OCI-M1 (cell line): ENCODE measurements around the gene KCTD15.
A peak's percentile ranks its signal among the peaks of the same experiment; 100 is the strongest.

ENCODE experiments used
- DNase-seq: peaks from one replicate; lab custom pipeline; 2025; lab: John Stamatoyannopoulos, UW

KCTD15 gene

GRCh38 chr19:33797802-33798671, 1.4 kb downstream of the KCTD15 start:
- peak; percentile 73 for DNase-seq

GRCh38 chr19:33798681-33799111, 2.0 kb downstream of the KCTD15 start:
- DNase-seq = no peak

- no peak for DNase-seq
These were observed 2.8 kb downstream of the KCTD15 start for GRCh38 chr19:33799476-33799875.

GRCh38 chr19:33800012-33800680, 3.5 kb downstream of the KCTD15 start:
- DNase-seq = no peak

- DNase-seq = no peak
These were observed 4.7 kb downstream of the KCTD15 start for GRCh38 chr19:33801411-33801810.

- DNase-seq = no peak
These were observed 5.3 kb downstream of the KCTD15 start for GRCh38 chr19:33802001-33802400.

- DNase-seq = no peak
These were observed 6.1 kb downstream of the KCTD15 start for GRCh38 chr19:33802801-33803200.

- no peak for DNase-seq
These were observed 6.7 kb downstream of the KCTD15 start for GRCh38 chr19:33803383-33803782.

GRCh38 chr19:33804021-33804799, 7.5 kb downstream of the KCTD15 start:
- DNase-seq = no peak

- DNase-seq = no peak
These were observed 8.6 kb downstream of the KCTD15 start for GRCh38 chr19:33805313-33805712.

GRCh38 chr19:33805840-33806433, 9.3 kb downstream of the KCTD15 start:
- no peak for DNase-seq

GRCh38 chr19:33806434-33806881, 9.8 kb downstream of the KCTD15 start:
- DNase-seq = no peak

- no peak for DNase-seq
These were observed 11.7 kb downstream of the KCTD15 start for GRCh38 chr19:33808399-33808798.

GRCh38 chr19:33809960-33810359, 13.3 kb downstream of the KCTD15 start:
- DNase-seq = no peak

GRCh38 chr19:33810821-33811220, 14.2 kb downstream of the KCTD15 start:
- no peak for DNase-seq

- no peak for DNase-seq
These were observed 14.6 kb downstream of the KCTD15 start for GRCh38 chr19:33811246-33811645.

- no peak for DNase-seq
These were observed 15.2 kb downstream of the KCTD15 start for GRCh38 chr19:33811736-33812387.

GRCh38 chr19:33812388-33813330, 16.0 kb downstream of the KCTD15 start:
- DNase-seq = no peak

GRCh38 chr19:33813391-33814101, 16.9 kb downstream of the KCTD15 start:
- no peak for DNase-seq
